Activated B cell treated with CpG ODN at 0.5 μM for 24 hours (primary cell): ENCODE measurements around the gene CCNC. TPM values are rescaled to one million over a fixed set of nuclear protein-coding genes. Genes with fewer than 3 reads are reported as not detected.
A peak's percentile ranks its signal among the peaks of the same experiment; 100 is the strongest.

Experiments used
- ATAC-seq: fragments of 200-7000 bp; cut with Tn5 transposase; one replicate; pipeline ENCODE4 v1.10.0; 2021; ENCODE audit warnings: low read depth, mild to moderate bottlenecking, moderate library complexity
- CTCF ChIA-PET: fragments of 350-600 bp; sonication (Branson Sonifier 250); formaldehyde crosslinking; loops from one replicate; lab custom pipeline; 2021; ENCODE audit warnings: antibody characterized with exemption; lab: Charles Lee
- POLR2A ChIA-PET: fragments of 350-600 bp; sonication (Branson Sonifier 250); formaldehyde crosslinking; loops from one replicate; lab custom pipeline; 2021; ENCODE audit warnings: antibody characterized with exemption; lab: Charles Lee
- DNase-seq: peaks from one replicate; pipeline ENCODE4 v3.0.0; 2022
- H3K27ac Mint-ChIP-seq: one replicate; pipeline ENCODE4 v1.8.0; 2020; ENCODE audit warnings: mixed read lengths
- H3K27me3 Mint-ChIP-seq: one replicate; pipeline ENCODE4 v1.8.0; 2021; ENCODE audit warnings: mixed read lengths
- H3K36me3 Mint-ChIP-seq: one replicate; pipeline ENCODE4 v1.8.0; 2021; ENCODE audit warnings: low read depth, mixed read lengths
- H3K4me1 Mint-ChIP-seq: one replicate; pipeline ENCODE4 v1.8.0; 2021; ENCODE audit warnings: mixed read lengths
- H3K4me3 Mint-ChIP-seq: one replicate; pipeline ENCODE4 v1.8.0; 2020; ENCODE audit warnings: mild to moderate bottlenecking, mixed read lengths
- H3K9me3 Mint-ChIP-seq: one replicate; pipeline ENCODE4 v1.8.0; 2020; ENCODE audit warnings: mixed read lengths
- CTCF ChIP-seq: fragments of 200-600 bp; IDR thresholded peaks from one replicate; pipeline ENCODE4 v1.8.0; 2022; ENCODE audit warnings: antibody characterized with exemption, mild to moderate bottlenecking
- intact Hi-C: fragments of 100-400 bp; cut with micrococcal nuclease; formaldehyde crosslinking; loops from one replicate; pipeline ENCODE4 v1.15.1; 2024
- total RNA-seq: library from RNA; stranded (reverse); gene quantifications from 2 replicates; pipeline ENCODE4 v1.2.3, GENCODE V29; 2022

CCNC gene
- total RNA-seq, 1 donor from 2014 or later: 51.6 TPM

GRCh38 chr6:99589907-99590493 is 21.5 kb upstream of the CCNC start:
- H3K27ac Mint-ChIP-seq: no peak overlapping the region
- H3K36me3 Mint-ChIP-seq: no peaks in the 10 kb centered on the region
- POLR2A ChIA-PET: interaction anchor here (1.4 kb wide), 1 partner anchor 14 kb away, joined by 3 read pairs; no protein-coding TSS in a partner anchor
- no peak for TF ChIP-seq CTCF
- H3K4me1 Mint-ChIP-seq: peaks cover 30% of the 10 kb centered on the region
- intact Hi-C loops: loop anchor here (2.0 to 5.0 kb wide), 3 partner anchors 21 to 123 kb away; partner anchors contain the start of gene CCNC
- CTCF ChIA-PET: interaction anchor here (1.7 to 2.7 kb wide), 2 partner anchors 22 to 156 kb away, joined by 4 to 23 read pairs; partner anchors contain the start of gene CCNC
- H3K9me3 Mint-ChIP-seq: no peaks in the 10 kb centered on the region
- no peak for DNase-seq
- H3K4me3 Mint-ChIP-seq: peak overlapping the region; percentile 58
- H3K27me3 Mint-ChIP-seq: peaks cover 59% of the 10 kb centered on the region
- ATAC-seq: no peak

GRCh38 chr6:99589290-99589672 is 20.8 kb upstream of the CCNC start:
- Mint-ChIP-seq H3K4me1 (peaks cover 30% of the 10 kb centered on the region), H3K36me3 (no peaks in the 10 kb centered on the region), H3K27me3 (peaks cover 61% of the 10 kb centered on the region), H3K4me3 (peak overlapping the region; percentile 86), H3K9me3 (no peaks in the 10 kb centered on the region), H3K27ac (no peak overlapping the region)
- DNase-seq (no peak), ATAC-seq (peak; percentile 32)
- intact Hi-C loops: loop anchor here (2.0 to 5.0 kb wide), 3 partner anchors 20 to 122 kb away; partner anchors contain the start of gene CCNC
- TF ChIP-seq CTCF: no peak
- CTCF ChIA-PET: interaction anchor here (1.4 to 2.7 kb wide), 5 partner anchors 15 to 156 kb away, joined by 3 to 23 read pairs (median 4); partner anchors contain the start of gene CCNC
- POLR2A ChIA-PET: interaction anchor here (0.7 to 1.6 kb wide), 5 partner anchors 15 to 104 kb away, joined by 3 to 12 read pairs (median 3); partner anchors contain the start of genes CCNC and PRDM13

DNA sequence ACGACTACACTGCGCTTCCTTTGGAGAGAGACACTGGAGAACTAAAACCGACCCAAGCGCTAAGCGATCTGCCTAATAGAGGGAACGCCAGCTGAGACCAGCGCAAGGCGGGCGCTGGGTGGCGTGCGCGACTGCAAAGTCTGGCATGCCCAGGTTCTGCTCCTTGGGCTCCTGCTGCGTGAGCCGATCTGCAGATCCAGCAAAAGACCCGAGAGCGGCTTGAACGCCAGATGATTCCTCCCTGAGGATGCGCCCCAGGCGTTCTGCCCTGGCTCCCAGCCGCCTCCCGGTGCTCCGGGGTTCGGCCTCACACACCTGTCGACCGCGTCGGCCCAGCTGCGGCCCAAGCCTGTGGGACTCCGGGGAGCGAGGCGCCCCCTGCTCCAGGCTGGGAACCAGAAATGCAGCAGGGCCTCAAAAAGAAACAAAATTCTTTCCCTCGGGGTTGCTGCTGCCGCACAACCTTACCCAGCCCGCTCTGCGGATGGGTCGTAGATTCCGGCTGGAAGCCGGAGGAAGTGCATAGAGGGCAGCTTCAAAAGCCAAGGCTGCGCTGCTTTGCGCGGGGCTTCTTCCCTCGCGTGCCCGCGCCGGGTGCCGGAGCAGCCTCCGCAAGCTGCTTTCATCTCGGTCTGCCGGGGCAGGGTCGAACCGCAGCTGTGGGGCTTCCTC is 20.3 kb upstream of the CCNC start:
- no peak for TF ChIP-seq CTCF
- peak overlapping the region; percentile 46 for H3K27ac Mint-ChIP-seq

GRCh38 chr6:99587792-99588191 is 19.3 kb upstream of the CCNC start:
- H3K4me3 Mint-ChIP-seq: no peak overlapping the region
- H3K36me3 Mint-ChIP-seq: no peaks in the 10 kb centered on the region
- no peak for ATAC-seq
- TF ChIP-seq CTCF: no peak
- H3K9me3 Mint-ChIP-seq: no peaks in the 10 kb centered on the region
- H3K27me3 Mint-ChIP-seq: peaks cover 53% of the 10 kb centered on the region
- CTCF ChIA-PET: interaction anchor here (2.2 to 2.7 kb wide), 2 partner anchors 17 to 158 kb away, joined by 12 to 23 read pairs; no protein-coding TSS in a partner anchor
- DNase-seq: no peak
- peaks cover 30% of the 10 kb centered on the region for H3K4me1 Mint-ChIP-seq
- no peak overlapping the region for H3K27ac Mint-ChIP-seq
- intact Hi-C loops: loop anchor here (1.0 to 5.0 kb wide), 4 partner anchors 19 to 159 kb away; partner anchors contain the start of gene CCNC
- POLR2A ChIA-PET: interaction anchor here (1.6 kb wide), 1 partner anchor 19 kb away, joined by 12 read pairs; the partner anchor contains the start of gene CCNC

More for the DNA sequence above, 20.3 kb upstream of the CCNC start:
- Mint-ChIP-seq H3K4me1 (peaks cover 30% of the 10 kb centered on the region), H3K9me3 (no peaks in the 10 kb centered on the region), H3K36me3 (no peaks in the 10 kb centered on the region), H3K4me3 (peak overlapping the region; percentile 86), H3K27me3 (peaks cover 56% of the 10 kb centered on the region)
- intact Hi-C loops: loop anchor here (1.0 to 5.0 kb wide), 4 partner anchors 20 to 158 kb away; partner anchors contain the start of gene CCNC
- CTCF ChIA-PET: interaction anchor here (0.8 to 2.7 kb wide), 7 partner anchors 16 to 234 kb away, joined by 3 to 23 read pairs (median 4); partner anchors contain the start of gene CCNC
- POLR2A ChIA-PET: interaction anchor here (0.7 to 1.6 kb wide), 5 partner anchors 15 to 104 kb away, joined by 3 to 12 read pairs (median 3); partner anchors contain the start of genes CCNC and PRDM13
- DNase-seq (peak; percentile 38), ATAC-seq (peak; percentile 83)
